PC-3 (cell line): Measurements from ENCODE around the gene ZBTB33. TPM values are rescaled to one million over a fixed set of nuclear protein-coding genes. Genes with fewer than 3 reads are reported as not detected.

Experiments
- ATAC-seq: fragments of 200-7000 bp; cut with Tn5 transposase; 2 replicates; pipeline ENCODE4 v1.9.1; 2020; ENCODE audit warnings: mild to moderate bottlenecking, moderate library complexity
- BruUV-seq: library from RNA; stranded (reverse); fragments of 400-500 nt; replicated peaks from 2 replicates; lab custom pipeline; 2021; lab: Mats Ljungman, UMichigan
- CTCF ChIA-PET: fragments of 300-600 bp; sonication (Branson Sonifier 250); formaldehyde crosslinking; loops from one replicate; lab custom pipeline; 2022; ENCODE audit warnings: antibody characterized with exemption; lab: Charles Lee
- POLR2A ChIA-PET: fragments of 300-600 bp; sonication (Branson Sonifier 250); formaldehyde crosslinking; loops from one replicate; lab custom pipeline; 2022; ENCODE audit warnings: antibody characterized with exemption; ENCODE audit not compliant: unreplicated experiment; lab: Charles Lee
- DNase-seq: peaks from one replicate; pipeline ENCODE4 v3.0.0-alpha.2; 2015
- H2AFZ ChIP-seq: fragments of 300-600 bp; sonication (generic); 2 replicates; pipeline ENCODE4 v1.6.0; 2016; ENCODE audit warnings: antibody characterized with exemption, low read length
- H3F3A ChIP-seq: fragments of 300-600 bp; sonication (generic); one replicate; pipeline ENCODE4 v1.6.0; 2017; ENCODE audit warnings: antibody characterized with exemption, low read length, control low read depth, mild to moderate bottlenecking; ENCODE audit not compliant: unreplicated experiment
- H3K27ac ChIP-seq: fragments of 300-600 bp; sonication (generic); 2 replicates; pipeline ENCODE4 v1.5.1; 2016; ENCODE audit warnings: mild to moderate bottlenecking, low read length
- H3K27me3 ChIP-seq: fragments of 300-600 bp; sonication (generic); 2 replicates; pipeline ENCODE4 v1.6.1; 2016; ENCODE audit warnings: low read length, mixed read lengths
- H3K36me3 ChIP-seq: fragments of 300-600 bp; sonication (generic); 2 replicates; pipeline ENCODE4 v1.6.1; 2016; ENCODE audit warnings: low read depth, mixed run types, low read length, mixed read lengths
- H3K4me1 ChIP-seq: fragments of 300-600 bp; sonication (generic); 2 replicates; pipeline ENCODE4 v1.5.1; 2016; ENCODE audit warnings: low read length; ENCODE audit not compliant: insufficient read depth
- H3K4me2 ChIP-seq: fragments of 300-600 bp; sonication (generic); 2 replicates; pipeline ENCODE4 v1.6.0; 2016; ENCODE audit warnings: low read length
- H3K4me3 ChIP-seq: fragments of 300-600 bp; sonication (generic); 2 replicates; pipeline ENCODE4 v1.5.1; 2016; ENCODE audit warnings: mild to moderate bottlenecking, low read length, mixed read lengths
- H3K79me2 ChIP-seq: fragments of 300-600 bp; sonication (generic); 2 replicates; pipeline ENCODE4 v1.6.1; 2017; ENCODE audit warnings: low read length, mixed read lengths
- H3K9ac ChIP-seq: fragments of 300-600 bp; sonication (generic); 2 replicates; pipeline ENCODE4 v1.6.0; 2016; ENCODE audit warnings: mild to moderate bottlenecking, low read length
- H3K9me2 ChIP-seq: fragments of 300-600 bp; sonication (generic); replicated peaks from 2 replicates; pipeline ENCODE4 v1.6.1; 2016; ENCODE audit warnings: mixed run types, low read length, mixed read lengths
- H3K9me3 ChIP-seq: fragments of 300-600 bp; sonication (generic); 2 replicates; pipeline ENCODE4 v1.6.1; 2016; ENCODE audit warnings: low read length, mixed read lengths
- H4K20me1 ChIP-seq: fragments of 300-600 bp; sonication (generic); 2 replicates; pipeline ENCODE4 v1.6.1; 2016; ENCODE audit warnings: low read length, mixed read lengths
- EZH2 ChIP-seq: fragments of 300-600 bp; sonication (generic); IDR thresholded peaks from one replicate; pipeline ENCODE4 v1.6.1; 2017; ENCODE audit warnings: antibody characterized with exemption, mild to moderate bottlenecking, low read length; ENCODE audit not compliant: unreplicated experiment
- EZH2phosphoT487 ChIP-seq: fragments of 300-600 bp; sonication (generic); IDR thresholded peaks from 2 replicates; pipeline ENCODE4 v1.6.1; 2018; ENCODE audit warnings: mild to moderate bottlenecking, antibody characterized with exemption, low read length, borderline replicate concordance
- intact Hi-C: fragments of 100-400 bp; cut with micrococcal nuclease; formaldehyde crosslinking; loops from 2 replicates; pipeline ENCODE4 v1.9.0; 2023
- total RNA-seq: library from RNA; depleted of rRNA; stranded (reverse); fragments of >200 nt; gene quantifications from 2 replicates; pipeline ENCODE4 v1.2.3, GENCODE V29; 2014
- TF ChIP-seq, protein P1 (sequence below): fragments of 300-600 bp; sonication (generic); conservative IDR thresholded peaks from 2 replicates; pipeline ENCODE4 v1.5.1; 2017; ENCODE audit warnings: antibody characterized with exemption, low read depth, mild to moderate bottlenecking, low read length

Gene ZBTB33
- total RNA-seq, 1 experiment from 2014 or later, result 14.3 TPM

DNA sequence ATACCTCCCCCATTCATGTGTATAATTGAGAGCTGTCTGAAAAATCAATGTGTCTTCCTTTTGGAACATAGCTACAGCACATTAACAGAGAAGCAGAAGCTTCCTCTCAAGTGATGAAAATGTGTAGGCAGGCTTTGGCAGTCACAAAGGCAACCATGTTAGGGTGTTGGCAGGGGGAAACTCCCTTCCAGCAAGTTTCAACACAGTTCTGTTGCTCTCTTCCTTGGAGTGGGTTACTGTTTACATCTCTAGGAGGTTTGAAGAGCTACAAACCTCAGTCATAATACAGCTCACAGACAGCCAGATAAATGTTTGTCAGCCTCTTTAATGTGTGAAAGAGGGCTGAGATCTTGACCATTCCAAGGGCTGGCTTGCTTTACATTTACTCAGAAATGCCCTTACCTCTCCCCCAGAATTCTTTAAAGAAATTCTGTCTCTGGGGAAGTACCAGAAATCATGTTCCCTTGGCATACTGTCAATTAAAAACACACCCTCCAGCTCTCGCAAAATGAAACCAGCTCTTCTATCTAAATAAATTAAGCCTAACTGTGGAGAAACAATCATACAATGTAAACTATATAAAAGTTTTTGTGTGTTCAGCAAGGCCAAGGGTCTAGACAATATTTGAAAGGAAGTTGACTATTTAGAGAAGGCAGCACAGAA is 18.9 kb downstream of the ZBTB33 start:
- Histone ChIP-seq H3K4me2 (no peak overlapping the region), H3K9ac (no peak overlapping the region), H4K20me1 (no peaks in the 10 kb centered on the region), H3K4me3 (no peak overlapping the region), H2AFZ (no peak overlapping the region), H3K27me3 (no peaks in the 10 kb centered on the region), H3K36me3 (no peaks in the 10 kb centered on the region), H3K79me2 (no peaks in the 10 kb centered on the region), H3K27ac (no peak overlapping the region), H3K9me3 (no peaks in the 10 kb centered on the region), H3K9me2 (no peaks in the 10 kb centered on the region), H3K4me1 (no peaks in the 10 kb centered on the region), H3F3A (no peaks in the 10 kb centered on the region)
- no peak for DNase-seq
- peak; percentile 45 for ATAC-seq
- intact Hi-C loops, result no loop called here
- TF ChIP-seq EZH2, result no peak
- TF ChIP-seq, protein P1, sequence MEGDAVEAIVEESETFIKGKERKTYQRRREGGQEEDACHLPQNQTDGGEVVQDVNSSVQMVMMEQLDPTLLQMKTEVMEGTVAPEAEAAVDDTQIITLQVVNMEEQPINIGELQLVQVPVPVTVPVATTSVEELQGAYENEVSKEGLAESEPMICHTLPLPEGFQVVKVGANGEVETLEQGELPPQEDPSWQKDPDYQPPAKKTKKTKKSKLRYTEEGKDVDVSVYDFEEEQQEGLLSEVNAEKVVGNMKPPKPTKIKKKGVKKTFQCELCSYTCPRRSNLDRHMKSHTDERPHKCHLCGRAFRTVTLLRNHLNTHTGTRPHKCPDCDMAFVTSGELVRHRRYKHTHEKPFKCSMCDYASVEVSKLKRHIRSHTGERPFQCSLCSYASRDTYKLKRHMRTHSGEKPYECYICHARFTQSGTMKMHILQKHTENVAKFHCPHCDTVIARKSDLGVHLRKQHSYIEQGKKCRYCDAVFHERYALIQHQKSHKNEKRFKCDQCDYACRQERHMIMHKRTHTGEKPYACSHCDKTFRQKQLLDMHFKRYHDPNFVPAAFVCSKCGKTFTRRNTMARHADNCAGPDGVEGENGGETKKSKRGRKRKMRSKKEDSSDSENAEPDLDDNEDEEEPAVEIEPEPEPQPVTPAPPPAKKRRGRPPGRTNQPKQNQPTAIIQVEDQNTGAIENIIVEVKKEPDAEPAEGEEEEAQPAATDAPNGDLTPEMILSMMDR, result no peak
- TF ChIP-seq EZH2phosphoT487, result no peak
- no TSS peak for BruUV-seq
- ChIA-PET CTCF (interaction anchor here (0.7 kb wide), 1 partner anchor 90 kb away, joined by 4 read pairs; no protein-coding TSS in a partner anchor), POLR2A (interaction anchor here (0.6 kb wide), 1 partner anchor 13 kb away, joined by 3 read pairs; no protein-coding TSS in a partner anchor)

DNA sequence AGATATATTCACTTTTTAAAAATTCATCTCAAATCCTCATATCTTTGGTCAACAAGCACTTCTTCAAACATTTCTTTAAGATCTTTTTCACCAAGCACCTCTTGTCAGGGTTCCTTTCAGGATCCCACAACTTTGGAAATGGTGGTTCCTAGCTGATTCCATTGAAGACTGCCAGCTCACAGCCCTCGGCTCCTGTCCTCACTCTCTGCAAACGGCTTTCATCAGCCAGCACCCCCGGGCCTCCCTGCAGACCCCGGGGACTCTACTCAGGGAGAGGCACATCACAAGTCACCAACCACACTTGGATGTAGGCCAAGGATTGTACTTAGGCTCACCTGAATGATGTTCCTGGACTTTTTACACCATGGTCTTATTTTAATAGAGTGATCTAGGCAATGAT is 20.0 kb downstream of the ZBTB33 start:
- Histone ChIP-seq H3K79me2 (no peaks in the 10 kb centered on the region), H3F3A (no peaks in the 10 kb centered on the region), H3K4me3 (no peak overlapping the region), H3K4me1 (no peaks in the 10 kb centered on the region), H3K9ac (no peak overlapping the region), H3K4me2 (no peak overlapping the region), H4K20me1 (no peaks in the 10 kb centered on the region), H3K36me3 (no peaks in the 10 kb centered on the region), H3K9me3 (no peaks in the 10 kb centered on the region), H3K27me3 (no peaks in the 10 kb centered on the region), H3K9me2 (no peaks in the 10 kb centered on the region), H3K27ac (no peak overlapping the region), H2AFZ (no peak overlapping the region)
- ATAC-seq, result no peak
- no peak for DNase-seq
- no TSS peak for BruUV-seq
- ChIA-PET CTCF (no interaction called here), POLR2A (no interaction called here)
- intact Hi-C loops, result no loop called here
- TF ChIP-seq, protein P1, result no peak
- TF ChIP-seq EZH2phosphoT487, result no peak
- no peak for TF ChIP-seq EZH2

DNA sequence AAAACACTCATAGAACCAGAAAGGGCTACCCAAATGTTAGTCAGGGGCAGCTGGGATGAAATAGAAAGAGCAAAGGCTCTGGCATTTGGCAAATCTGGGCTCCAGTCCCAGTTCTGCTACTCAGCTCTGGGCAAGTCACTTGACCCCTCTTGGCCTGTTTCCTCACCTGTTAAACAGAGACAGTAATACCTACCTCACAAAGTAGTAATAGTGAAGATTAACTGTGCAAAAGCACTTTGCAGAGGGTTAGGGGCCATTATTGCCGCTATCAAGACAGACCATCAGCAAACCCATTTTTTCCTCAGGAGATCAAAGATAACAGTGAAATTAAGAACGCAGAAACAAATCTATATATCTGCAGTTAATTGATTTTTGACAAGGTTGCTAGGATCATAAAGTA is 20.6 kb downstream of the ZBTB33 start:
- BruUV-seq, result no TSS peak
- Histone ChIP-seq H3K9me3 (no peaks in the 10 kb centered on the region), H3K79me2 (no peaks in the 10 kb centered on the region), H3K4me3 (no peak overlapping the region), H2AFZ (no peak overlapping the region), H4K20me1 (no peaks in the 10 kb centered on the region), H3F3A (no peaks in the 10 kb centered on the region), H3K27ac (no peak overlapping the region), H3K36me3 (no peaks in the 10 kb centered on the region), H3K27me3 (no peaks in the 10 kb centered on the region), H3K9ac (no peak overlapping the region), H3K4me2 (no peak overlapping the region), H3K4me1 (no peaks in the 10 kb centered on the region), H3K9me2 (no peaks in the 10 kb centered on the region)
- intact Hi-C loops, result no loop called here
- ChIA-PET POLR2A (no interaction called here), CTCF (no interaction called here)
- no peak for ATAC-seq
- peak; percentile 29 for DNase-seq
- no peak for TF ChIP-seq EZH2phosphoT487
- TF ChIP-seq, protein P1, result no peak
- no peak for TF ChIP-seq EZH2
